DMS53 treated with DMSO at 0.1 percent for 48 hours (cell line): Measurements from ENCODE around the gene ZFP57.
A peak's percentile ranks its signal among the peaks of the same experiment; 100 is the strongest.
"Not testable (repeated sequence)": the region's sequence is repeated elsewhere in the genome, so short reads cannot be mapped to it uniquely, and the experiment has no call there.

Experiments
- DNase-seq: peaks from one replicate; lab custom pipeline; 2025; ENCODE audit not compliant: unreplicated experiment; lab: John Stamatoyannopoulos, UW

ZFP57 gene

DNA sequence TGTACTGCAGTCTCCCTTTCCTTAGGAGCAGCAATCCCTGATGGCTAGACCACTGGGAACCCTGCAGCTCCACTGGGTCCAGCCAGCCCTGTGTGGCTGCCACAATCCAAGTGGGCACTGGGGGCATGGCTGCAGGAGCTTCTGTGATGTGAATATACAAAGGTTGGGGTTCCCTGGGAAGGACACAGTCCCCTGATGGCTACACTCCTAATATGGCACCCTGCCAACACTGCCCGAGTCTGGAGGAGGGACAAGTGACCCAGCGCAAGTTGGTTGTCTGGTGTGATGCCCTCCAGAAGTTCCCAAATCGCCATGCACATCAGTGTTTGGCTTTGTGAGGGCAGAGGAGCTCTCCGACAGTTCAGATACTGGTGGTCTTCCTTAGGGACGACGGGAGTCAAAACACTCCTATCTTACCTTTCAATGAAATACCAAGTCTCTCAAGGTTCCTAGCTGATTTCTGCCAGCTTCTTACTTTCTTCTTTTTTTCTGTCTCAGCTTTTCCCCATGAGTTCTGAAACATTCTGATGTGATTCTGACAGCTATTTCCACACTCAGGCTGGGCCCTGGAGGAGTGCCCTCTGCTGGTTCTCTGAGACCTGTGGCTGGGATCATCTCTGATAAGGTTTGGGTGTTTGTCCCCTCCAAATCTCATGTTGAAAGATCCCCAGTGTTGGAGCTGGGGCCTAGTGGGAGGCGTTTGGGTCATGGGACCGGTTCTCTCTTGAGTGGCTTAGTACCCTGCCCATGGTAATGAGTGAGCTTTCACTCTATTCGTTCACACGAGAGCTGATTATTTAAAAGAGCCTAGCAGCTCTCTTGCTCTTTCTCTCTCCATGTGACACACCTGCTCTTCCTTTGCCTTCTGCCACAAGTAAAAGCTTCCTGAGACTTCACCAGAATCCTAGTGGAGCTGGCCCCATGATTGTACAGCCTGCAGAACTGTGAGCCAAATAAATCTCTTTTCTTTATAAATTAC lies 15.5 kb upstream of the ZFP57 start:
- peak; percentile 13 for DNase-seq

DNA sequence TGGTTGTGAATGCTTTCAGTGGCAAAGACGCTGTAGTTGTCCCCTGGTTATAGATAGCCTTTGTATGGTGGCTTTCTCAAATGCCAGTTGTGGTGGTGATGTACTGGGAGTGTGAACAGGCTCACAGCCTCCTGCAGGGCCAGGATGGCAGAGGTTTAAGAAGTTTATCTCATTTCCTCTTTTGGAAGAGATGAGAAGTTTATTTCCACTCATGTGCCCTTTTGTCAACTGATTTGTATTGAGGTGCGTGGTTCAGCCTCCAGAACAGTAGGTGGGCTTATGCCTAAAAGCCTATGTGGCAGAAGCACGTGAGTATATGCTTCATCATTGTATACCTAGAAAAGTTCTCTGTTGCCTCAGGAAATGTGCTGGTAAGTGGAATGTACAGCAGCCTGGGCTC lies 13.7 kb upstream of the ZFP57 start:
- no peak for DNase-seq

DNA sequence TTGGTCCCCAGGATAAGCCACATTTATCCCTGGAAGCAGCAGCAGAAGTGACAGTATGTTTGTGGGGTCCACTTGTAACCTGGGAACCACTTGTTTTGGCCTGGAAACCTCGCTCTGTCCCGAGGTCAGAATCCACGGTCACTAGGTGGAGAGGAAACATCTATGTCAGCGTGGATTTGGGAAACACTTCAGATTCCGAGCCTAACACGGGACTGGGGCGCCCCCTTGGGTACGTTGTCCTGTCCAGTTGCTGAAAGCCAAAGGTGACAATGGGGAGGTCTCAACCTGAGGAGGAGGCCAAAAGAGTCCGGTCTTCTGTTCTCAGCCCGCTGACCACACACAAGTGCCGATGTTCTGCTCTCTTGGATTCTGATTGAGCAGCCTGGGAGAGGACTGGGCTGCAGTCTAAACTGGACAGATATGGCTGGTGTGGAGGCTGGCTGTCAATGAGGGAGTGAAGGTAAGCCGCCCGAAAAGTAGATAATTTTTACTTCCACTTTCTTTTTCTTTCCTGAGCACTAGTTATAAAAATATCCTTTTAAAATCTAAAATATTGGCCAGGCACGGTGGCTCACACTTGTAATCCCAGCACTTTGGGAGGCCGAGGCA lies 4.9 kb upstream of the ZFP57 start:
- DNase-seq: peak; percentile 6

DNA sequence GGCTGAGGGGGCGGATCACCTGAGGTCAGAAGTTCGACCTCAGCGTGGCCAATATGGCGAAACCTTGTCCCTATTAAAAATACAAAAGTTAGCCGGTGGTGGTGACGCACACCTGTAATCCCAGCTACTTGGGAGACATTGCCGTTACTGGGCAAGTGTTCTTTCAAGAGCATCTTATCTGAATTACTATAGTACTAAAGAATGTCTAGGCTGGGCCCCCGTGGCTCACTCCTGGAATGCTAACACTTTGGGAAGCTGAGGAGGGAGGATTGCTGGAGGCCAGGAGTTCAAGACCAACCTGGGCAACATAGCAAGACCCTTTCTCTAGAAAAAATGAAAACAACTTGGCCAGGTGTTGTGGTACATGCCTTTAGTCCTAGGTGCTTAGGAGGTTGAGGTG lies 859 bp upstream of the ZFP57 start:
- no peak for DNase-seq

DNA sequence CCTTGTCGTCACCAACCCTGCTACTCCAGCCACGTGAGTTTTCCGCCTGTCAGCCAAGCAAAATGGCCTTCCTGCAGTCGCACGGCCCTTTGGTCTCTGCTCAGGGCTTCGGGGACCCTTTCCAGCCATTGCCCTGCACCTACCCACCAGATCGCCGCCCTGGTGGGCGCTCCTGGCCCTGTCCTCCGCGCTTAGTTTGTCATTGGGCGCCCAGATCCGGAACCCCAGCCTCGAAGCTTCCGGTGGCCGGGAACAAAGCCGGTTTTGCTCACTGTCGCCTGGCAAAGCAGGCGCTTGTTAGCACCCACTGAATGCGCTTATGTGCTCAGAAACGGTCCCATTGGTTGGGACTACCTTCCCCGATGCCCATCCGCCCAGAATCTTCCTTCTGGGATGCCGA lies 536 bp downstream of the ZFP57 start:
- DNase-seq: no peak

DNA sequence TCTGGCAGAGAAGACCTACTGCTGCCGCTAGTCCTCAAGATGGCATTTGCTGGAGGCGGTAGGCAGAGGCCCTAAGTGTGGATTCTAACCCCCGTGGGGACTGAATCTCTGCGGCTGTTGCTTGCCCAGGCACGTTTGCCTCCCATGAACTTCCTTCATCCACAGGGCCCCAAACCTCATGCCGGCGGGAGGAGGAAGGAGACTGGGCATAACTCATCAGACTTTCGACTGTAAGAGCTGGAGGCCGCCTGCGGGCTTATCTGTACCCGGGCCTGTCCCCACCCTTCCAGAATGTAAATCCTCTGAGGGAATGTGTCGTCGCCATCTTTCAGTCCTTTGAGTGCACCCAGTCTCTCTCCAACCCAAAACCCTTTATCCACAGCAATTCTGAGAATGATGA lies 990 bp downstream of the ZFP57 start:
- no peak for DNase-seq

DNA sequence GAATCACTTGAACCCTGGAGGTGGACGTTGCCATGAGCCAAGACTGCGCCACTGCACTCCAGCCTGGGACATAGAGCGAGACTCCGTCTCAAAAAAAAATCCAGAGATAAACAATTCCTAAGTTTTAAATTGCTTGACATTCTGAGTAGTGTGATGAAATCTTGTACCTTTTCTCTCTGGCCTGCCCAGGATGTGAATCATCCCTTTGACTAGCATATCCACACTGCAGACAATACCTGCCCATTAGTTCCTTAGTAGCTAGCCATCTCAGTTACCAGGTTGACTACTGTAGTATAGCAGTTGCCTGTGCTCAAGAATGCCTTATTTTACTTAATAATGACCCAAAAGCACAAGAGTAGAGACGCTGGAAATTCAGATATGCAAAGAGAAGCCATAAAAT lies 2.8 kb downstream of the ZFP57 start:
- peak; percentile 57 for DNase-seq

DNA sequence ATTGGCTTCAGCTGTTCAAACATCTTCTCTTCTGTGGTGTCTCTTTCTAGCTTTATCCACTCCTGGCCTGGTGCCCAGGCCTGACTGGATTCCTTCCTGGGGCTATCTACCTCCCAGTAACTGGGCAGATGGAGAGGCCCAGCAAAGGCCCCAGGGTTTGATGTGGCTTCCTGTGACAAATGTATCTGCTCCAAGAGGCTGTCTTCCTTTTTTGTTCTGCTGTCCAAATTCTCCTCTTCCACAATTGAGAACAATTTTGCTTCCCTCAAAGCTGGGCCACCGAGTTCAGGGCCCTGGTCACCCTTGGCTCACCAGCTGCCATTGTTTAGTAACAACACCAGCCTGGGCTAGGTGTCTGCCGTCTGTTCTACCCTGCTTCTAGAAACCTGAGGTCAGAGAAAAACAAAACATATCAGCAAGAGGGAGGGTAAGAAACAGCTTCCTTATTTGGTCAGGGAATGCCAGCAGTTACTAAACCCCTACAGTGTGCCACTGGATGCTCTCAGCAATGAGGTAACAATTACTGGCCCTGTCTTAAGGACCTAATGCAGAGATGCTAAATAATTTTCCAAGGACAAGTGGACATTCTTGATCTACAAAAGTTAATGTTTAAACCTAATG lies 3.9 kb downstream of the ZFP57 start:
- peak; percentile 90 for DNase-seq

DNA sequence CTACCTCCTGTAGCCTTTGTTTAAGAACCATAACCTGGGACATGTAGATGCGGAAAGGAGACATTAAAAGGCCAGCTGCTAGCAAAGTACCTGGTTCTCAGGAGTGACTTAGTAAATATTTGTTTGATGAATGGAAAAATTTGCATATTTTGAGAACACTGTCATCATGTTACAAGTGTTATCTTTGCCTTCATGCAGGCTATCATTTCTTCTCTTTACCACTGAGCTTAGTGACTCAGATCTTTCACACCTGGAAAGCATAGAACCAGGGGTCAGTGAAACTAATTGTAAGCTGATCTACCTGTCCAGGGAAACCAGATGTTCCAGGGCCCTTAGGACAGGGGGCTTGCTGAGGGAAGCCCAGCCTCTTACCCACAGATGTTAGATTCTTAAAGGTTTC lies 5.4 kb downstream of the ZFP57 start:
- DNase-seq: peak; percentile 88

DNA sequence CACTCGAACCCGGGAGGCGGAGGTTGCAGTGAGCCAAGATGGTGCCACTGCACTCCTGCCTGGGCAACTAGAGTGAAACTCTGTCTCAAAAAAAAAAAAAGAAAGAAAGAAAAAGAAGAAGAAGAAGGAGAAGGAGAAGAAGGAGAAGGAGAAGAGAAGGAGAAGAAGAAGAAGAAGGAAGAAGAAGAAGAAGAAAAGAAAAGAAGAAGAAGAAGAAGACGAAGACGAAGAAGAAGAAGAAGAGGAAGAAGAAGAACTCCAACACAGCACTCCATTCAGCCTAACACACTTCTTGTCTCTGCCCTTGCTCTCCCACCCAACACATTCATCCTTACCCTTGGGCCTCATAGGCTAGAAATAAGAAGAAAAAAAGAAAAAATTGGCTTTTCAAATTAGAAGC lies 6.9 kb downstream of the ZFP57 start:
- no peak for DNase-seq

DNA sequence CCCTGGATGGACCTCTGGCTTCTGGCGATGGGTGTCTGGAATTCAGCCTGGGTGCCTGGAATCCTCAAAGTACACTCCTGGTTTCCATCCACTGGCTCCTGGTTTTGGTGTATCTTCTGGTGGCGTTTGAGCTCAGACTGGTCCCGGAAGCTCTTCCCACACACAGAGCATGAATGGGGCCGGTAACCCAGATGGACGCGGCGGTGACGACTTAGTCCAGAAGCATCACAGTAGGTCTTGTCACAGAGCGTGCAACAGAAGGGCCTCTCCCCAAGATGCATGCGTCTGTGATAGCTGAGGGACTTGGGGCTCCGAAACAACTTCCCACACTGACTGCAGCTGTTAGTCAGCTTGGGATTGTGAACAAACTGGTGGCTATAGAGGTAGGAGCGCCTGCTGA lies 7.8 kb downstream of the ZFP57 start:
- no peak for DNase-seq

DNA sequence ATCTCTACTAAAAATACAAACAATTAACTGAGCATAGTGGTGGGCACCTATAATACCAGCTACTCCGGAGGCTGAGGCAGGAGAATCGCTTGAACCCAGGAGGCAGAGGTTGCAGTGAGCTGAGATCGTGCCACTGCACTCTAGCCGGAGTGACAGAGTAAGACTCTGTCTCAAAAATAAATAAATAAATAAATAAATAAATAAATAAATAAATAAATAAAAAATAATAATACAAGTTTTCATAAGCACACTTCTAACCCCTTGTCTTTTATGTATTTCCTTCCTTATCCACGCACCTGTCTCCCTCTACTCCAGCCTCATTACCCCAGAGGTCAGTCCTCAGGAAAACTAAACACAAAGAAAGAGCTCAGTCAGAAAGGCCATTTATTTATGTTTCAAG lies 8.8 kb downstream of the ZFP57 start:
- DNase-seq: not testable (repeated sequence)

DNA sequence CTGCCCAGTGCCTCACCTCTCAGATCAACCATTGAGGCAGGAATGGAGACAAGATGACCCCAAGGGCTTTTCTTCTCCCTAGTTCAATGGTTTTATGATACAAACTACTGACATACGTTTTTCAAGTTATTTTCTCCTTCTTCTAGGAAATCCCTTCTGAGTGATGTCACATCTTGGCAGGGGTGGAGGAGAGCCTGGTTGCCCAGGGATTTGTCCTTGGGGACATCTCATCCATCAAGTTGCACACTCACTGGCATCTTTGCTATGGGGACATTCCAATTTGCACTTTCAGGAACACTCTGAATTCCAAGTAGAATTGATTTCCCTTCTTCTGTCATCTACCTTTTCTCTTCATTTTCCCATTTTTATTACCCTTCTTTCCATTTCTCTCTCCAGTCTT lies 9.9 kb downstream of the ZFP57 start:
- no peak for DNase-seq

DNA sequence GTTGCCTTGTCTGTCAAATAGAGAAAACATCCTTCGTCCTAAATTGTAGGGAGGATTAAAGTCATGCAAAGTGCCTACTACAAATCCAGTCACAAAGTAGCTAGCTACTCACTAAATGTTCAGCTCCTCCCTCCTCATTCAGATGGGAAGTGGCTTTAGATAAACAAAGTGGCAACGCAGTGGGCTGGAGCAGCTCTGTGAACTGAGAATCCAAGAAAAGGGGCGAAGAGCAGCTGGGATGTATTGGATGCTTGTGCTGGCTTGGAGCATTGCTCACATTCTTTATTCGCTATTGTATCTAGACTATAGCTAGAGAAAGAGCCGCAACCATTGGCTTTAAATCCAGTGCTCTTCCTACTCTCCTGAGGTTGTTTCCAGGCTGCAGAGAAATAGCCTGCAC lies 13.8 kb downstream of the ZFP57 start:
- no peak for DNase-seq

DNA sequence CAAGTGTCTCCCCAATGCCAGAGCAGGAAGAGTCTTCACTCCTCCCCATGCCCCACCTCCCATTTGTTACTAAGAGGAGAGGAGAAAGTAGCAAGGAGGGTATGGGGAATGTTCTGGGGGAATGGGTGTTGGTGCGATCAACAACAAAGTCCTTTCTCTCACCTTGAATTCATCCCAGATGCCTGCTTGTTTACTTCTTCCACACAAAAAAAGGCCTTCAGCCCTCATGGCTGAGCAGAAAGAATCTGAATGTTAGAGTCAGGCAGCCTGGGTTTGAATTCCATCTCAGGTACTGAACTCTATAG lies 14.2 kb downstream of the ZFP57 start:
- DNase-seq: no peak

DNA sequence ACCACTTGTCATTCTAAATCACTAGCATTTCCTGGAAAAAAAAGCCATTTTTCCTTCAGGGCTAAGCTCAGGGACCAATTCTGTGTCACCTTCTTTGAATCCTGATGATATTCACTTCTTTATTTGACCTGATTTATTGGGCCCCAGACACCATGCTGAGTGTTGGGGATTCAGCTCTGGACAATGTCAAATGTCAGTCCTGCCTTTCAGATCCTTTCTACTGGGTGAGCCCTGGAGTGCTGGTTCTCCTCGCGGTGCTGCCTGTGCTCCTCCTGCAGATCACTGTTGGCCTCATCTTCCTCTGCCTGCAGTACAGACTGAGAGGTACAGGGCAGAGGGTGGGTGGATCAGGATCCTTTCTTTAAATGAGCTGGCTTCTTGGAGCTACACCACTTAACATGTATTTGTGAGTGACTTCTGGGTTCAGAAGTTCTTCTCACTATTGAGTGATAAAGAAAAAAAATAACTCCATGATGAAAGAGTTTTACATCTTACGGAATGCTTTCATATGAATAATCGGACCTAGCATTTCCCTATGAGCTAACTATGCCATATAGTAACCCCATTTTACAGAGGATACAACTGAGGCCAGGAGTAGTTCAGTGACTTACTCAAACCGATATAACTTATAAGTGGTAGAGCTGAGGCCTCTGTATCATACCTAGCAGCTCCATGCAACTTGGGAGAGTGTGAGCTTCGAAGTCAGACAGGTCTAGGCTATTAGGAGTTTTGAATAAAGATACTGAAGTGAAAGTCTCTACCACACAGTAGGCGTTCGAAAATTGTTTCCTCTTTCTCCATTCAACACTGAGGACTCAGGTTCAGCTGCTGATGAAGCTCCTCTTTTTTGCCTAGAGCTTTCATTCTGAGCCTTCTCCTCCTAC lies 14.8 kb downstream of the ZFP57 start:
- no peak for DNase-seq

DNA sequence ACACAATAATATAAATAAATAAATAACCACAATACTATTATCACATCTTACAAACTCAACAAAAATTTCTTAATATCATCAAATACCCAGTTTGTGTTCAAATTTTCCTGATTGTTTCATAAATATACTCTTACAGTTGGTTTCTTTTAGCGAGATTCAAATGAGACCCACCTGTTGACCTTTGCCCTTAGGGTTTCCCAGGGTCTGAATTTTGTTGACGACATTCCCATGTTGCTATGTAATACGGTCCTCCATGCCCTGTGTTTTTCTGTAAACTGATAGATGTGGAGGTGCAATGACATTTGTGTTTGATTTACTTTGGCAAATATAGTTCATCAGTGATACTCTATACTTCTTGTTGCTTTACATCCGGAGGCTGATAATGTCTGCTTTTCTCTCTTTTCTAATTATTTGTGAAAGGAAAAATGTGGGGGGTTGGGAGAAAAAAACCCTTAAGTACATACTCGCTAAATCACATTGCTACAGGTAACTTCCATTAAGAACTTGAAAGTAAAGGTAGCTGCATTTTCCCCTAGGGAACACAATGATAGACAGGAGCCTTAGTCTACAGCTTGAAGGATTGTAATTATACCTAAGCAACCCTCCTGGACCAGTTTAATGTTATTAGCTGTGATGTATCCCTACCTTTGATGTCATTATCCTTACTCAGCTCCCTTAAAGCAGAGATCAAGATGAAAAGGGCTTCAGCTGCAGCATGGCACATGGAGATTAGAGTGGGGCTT lies 17.5 kb downstream of the ZFP57 start:
- no peak for DNase-seq

DNA sequence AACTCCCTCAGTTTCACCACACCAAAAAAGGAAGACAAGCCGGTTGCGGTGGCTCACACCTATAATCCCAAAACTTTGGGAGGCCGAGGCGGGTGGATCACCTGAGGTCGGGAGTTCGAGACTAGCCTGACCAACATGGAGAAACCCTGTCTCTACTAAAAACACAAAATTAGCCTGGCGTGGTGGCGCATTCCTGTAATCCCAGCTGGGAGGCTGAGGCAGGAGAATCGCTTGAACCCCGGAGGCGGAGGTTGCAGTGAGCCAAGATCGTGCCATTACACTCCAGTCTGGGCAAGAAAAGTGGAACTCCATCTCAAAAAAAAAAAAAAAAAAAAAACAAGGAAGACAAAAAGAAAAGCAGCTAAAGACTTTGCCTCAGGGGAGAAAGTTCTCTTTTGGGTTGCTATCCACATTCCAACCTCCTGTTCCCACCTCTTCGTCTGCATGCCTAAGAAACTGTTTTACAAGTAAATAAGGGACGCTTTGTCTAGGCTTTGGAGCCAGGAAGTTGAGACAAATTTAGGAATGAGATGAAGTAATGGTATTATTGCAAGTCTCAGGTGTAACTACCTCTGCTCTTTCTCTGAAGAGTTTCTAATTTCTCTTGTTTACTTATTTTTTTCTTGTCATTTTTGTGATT lies 19.3 kb downstream of the ZFP57 start:
- DNase-seq: not testable (repeated sequence)

DNA sequence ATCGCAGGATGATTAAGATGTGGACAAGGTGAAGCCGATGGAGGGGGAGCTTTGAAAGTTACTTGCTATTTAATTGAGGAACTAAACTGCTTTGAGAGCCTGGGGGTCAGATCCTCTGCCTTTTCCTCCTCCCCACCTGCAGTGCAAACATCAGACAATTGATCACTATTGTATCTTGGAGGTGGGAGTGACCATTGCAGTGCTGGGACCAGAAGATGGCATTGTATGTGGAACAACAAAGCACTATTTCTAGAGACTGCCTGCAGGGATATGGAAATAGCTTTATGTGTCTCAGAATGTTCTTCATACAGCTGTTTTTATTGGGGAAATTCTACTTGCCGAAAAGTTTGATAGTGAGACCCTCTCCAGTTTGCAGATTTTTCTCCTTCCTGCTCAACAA lies 19.9 kb downstream of the ZFP57 start:
- DNase-seq: no peak

DNA sequence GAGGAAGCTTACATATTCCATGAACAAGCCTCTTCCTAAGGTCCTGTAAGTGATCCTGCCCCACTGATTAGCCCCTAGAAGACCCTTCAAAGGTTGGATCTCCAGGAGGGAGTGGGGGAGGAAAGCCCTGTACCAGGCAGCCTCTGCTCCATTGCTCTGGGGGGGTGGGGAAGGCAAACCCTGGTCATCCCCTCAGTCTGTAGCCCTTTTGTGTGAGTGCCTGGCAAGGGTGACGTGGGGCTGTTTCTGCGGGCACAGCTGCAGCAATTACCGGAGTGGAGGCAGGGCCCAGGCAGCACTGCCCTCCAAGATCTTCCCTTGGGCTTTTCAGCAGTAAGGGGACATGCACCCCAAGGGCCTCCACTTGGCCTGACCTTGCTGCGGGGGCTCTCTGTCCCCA lies 24.2 kb downstream of the ZFP57 start, which contains the start of gene MOG:
MOG (plus strand) TSS at position 295 of the 400 bp plus-strand sequence. CDS start 118 bp downstream, outside the sequence.
- no peak for DNase-seq
